Vagina (tissue), 2 donors: Measurements from ENCODE around the gene GATD1. TPM values are rescaled to one million over a fixed set of nuclear protein-coding genes. Genes with fewer than 3 reads are reported as not detected.

Experiments
- DNase-seq, 2 donors: peaks; one replicate each; pipeline ENCODE4 v3.0.0-alpha.2; 2017; ENCODE audit errors: extremely low spot score in 2 of 2
- H3K27ac ChIP-seq: fragments of 200-600 bp; sonication (generic); one replicate; pipeline ENCODE4 v1.5.1; 2019
- H3K27me3 ChIP-seq: fragments of 200-600 bp; sonication (generic); one replicate; pipeline ENCODE4 v1.5.1; 2019
- H3K36me3 ChIP-seq, 2 donors: fragments of 200-600 bp; sonication (generic); one replicate each; pipeline ENCODE4 v1.5.1; 2017 to 2019
- H3K4me1 ChIP-seq: fragments of 200-600 bp; sonication (generic); one replicate; pipeline ENCODE4 v1.5.1; 2019
- H3K4me3 ChIP-seq, 2 donors: fragments of 200-600 bp; sonication (generic); 1 replicate in 1 of 2; 2 replicates in 1 of 2; pipeline ENCODE4 v1.5.1; 2016 to 2019
- H3K9me3 ChIP-seq: fragments of 200-600 bp; sonication (generic); one replicate; pipeline ENCODE4 v1.5.1; 2019
- POLR2A ChIP-seq, 2 donors: fragments of 450-650 bp; IDR thresholded peaks; one replicate each; pipeline ENCODE4 v1.6.1; 2017; ENCODE audit warnings: antibody characterized with exemption in 2 of 2, mild to moderate bottlenecking in 2 of 2, moderate library complexity in 2 of 2
- POLR2AphosphoS5 ChIP-seq, 2 donors: sonication (generic); formaldehyde crosslinking; IDR thresholded peaks; one replicate each; pipeline ENCODE4 v1.9.0; 2017; ENCODE audit warnings: antibody characterized with exemption in 2 of 2, mild to moderate bottlenecking in 2 of 2, low read depth in 1 of 2; ENCODE audit not compliant: insufficient read depth in 1 of 2
- intact Hi-C: fragments of 100-400 bp; cut with DNase I; formaldehyde crosslinking; loops from one replicate; pipeline ENCODE4 v1.15.1; 2023
- total RNA-seq: library from RNA; depleted of rRNA; stranded (reverse); fragments of >200 nt; gene quantifications from one replicate; pipeline ENCODE4 v1.2.3, GENCODE V29; 2016
- TF ChIP-seq, protein P1 (sequence below), 3 experiments: fragments of 450-650 bp in 2 of 3; fragments of 200-600 bp in 1 of 3; sonication (generic) in 1 of 3; IDR thresholded peaks; one replicate each; pipeline ENCODE4 v1.5.1; 2017 to 2019; ENCODE audit warnings: antibody characterized with exemption in 3 of 3, mild to moderate bottlenecking in 2 of 3, moderate library complexity in 2 of 3

Gene GATD1
- total RNA-seq, 1 donor from 2014 or later, result 33.4 TPM

DNA sequence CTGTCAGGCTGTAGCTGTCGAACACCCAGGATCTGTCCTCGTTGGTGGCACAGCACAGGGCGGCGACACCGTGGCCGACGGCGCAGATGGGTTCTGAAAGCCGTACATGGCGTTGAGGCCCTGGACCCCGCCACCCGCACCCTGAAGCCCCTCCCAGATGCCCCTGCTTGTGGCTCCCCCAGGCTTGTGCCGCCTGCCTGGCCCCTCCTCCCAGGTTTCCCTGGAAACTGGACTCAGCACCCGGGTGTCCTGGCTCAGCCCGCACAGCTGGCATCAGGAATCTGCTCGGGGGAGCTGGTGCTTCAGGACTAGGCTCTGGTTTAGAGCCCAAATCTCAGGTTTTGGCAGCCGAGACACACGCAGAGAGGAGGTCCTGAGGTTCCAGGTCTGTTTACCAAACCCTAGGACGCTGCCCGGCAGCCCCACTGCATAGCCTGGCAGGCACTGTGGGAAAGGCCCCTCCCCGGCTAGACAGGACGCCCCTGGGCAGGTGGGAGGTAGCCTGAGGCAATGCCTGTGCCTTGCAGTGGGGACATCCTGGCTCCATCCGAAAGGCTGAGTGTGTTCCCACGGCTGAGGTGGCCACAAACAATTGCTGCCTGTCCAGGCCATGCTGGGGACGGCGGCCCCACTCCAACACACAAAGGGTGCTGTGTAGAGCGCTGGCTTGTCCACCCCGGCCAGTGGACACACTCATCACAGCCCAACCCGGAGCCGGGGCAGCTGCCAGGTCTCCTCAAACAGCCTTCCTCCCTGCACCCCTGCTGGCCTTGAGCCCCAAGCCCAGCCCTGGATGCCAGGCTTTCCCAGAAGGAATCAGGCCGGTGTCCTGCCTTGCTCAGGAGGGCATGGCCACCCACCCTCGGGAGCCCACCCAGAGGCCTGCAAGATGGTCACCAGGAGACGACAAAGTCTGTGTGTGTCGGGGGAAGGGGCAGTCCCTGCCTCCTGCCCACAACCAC lies 4.6 kb downstream of the GATD1 start:
- H3K4me1 ChIP-seq, result peaks cover 23% of the 10 kb centered on the region
- intact Hi-C loops, result no loop called here
- TF ChIP-seq, protein P1, sequence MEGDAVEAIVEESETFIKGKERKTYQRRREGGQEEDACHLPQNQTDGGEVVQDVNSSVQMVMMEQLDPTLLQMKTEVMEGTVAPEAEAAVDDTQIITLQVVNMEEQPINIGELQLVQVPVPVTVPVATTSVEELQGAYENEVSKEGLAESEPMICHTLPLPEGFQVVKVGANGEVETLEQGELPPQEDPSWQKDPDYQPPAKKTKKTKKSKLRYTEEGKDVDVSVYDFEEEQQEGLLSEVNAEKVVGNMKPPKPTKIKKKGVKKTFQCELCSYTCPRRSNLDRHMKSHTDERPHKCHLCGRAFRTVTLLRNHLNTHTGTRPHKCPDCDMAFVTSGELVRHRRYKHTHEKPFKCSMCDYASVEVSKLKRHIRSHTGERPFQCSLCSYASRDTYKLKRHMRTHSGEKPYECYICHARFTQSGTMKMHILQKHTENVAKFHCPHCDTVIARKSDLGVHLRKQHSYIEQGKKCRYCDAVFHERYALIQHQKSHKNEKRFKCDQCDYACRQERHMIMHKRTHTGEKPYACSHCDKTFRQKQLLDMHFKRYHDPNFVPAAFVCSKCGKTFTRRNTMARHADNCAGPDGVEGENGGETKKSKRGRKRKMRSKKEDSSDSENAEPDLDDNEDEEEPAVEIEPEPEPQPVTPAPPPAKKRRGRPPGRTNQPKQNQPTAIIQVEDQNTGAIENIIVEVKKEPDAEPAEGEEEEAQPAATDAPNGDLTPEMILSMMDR (IDR thresholded peaks at IDR 0.05), result no peak
- TF ChIP-seq POLR2AphosphoS5 (IDR thresholded peaks at IDR 0.05; ENCODE audit: insufficient read depth in 1 of 2, low read depth in 1 of 2) (no peak), POLR2A (IDR thresholded peaks at IDR 0.05) (no peak)
- H3K36me3 ChIP-seq, result peaks cover 0 to 20% of the 10 kb centered on the region in 2 donors
- no peaks in the 10 kb centered on the region for H3K27me3 ChIP-seq
- no peak overlapping the region for H3K4me3 ChIP-seq
- H3K9me3 ChIP-seq, result no peaks in the 10 kb centered on the region
- no peak for DNase-seq
- no peak overlapping the region for H3K27ac ChIP-seq

DNA sequence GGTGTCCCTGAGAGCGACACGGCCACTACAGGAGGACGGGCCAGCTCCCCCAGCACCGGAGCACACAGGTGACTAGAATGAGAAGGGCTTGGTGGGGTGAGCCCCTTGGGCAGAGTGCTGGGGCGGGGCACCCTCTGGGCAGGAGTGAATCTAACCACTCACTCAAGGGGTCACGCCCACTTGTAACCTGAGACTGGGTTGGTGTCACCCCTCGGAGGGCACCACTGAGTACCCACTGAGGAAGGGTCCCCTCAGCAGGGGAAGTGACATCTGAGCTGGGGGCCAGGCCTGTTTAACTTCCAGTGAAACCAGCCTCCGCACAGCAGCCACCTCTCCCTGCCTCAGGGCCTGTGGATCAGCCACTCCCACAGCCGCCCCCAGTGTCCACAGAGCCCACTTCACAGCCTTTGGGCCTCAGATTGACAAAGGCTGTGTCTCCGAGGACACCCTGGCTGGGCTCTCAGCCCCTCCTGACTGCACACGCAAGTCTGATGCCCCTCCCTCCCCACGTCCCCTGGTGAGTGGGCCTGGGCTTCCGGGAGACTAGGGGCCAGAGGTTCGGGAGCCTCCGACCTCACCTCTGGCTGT lies 5.6 kb downstream of the GATD1 start:
- no peak for TF ChIP-seq POLR2A (IDR thresholded peaks at IDR 0.05)
- TF ChIP-seq, protein P1 (IDR thresholded peaks at IDR 0.05), result no peak
- TF ChIP-seq POLR2AphosphoS5 (IDR thresholded peaks at IDR 0.05; ENCODE audit: insufficient read depth in 1 of 2, low read depth in 1 of 2), result no peak
- Histone ChIP-seq H3K9me3 (no peaks in the 10 kb centered on the region), H3K27ac (no peak overlapping the region), H3K27me3 (no peaks in the 10 kb centered on the region), H3K4me1 (peaks cover 20% of the 10 kb centered on the region), H3K36me3 (peaks cover 0 to 21% of the 10 kb centered on the region in 2 donors), H3K4me3 (no peak overlapping the region)
- intact Hi-C loops, result no loop called here
- no peak for DNase-seq

DNA sequence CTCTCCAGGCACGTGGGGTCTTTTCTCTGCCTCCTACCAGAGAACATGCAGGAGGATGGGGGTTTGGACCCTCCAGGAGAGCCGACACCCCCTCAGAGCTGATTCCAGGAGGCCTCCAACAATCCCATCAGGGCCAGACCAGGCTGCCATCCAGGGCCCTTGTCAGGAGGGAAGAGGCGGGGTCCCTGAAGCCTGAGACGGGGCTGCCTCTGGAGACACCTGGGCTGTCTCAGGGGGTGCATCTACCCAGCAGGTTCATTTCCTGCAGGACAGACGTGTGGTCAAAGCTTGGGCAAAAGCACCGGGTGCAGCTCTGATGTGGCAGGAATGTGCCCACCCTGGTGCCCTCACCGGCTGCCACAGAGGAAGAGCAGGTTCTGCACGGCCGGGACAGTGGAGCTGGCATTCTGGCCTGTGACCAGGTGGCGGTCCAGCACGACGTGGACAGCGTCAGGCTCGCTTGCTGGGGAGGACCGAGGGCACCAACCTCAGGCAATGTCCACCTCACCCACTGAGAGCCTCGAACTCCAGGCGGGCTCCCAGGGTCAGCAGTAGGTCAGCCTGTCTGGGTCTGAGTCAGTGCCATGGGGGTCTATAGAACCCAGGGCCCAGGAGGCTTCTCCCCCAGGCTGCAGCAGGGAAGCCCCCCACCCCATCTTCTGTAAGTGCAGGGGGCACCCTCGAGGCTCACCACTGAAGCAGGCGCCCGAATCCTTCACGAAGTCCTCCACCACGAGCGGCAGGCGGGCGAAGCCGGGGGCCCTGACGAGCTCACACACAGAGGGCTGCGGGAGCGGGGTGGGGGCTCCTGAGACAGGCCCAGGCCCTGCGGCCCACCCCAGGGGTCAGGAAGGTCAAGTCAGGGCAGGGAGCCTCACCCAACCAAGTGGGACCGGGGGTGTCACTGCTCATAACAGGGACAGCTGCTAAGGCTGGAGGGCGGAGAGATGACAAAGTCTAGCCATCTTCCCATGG lies 6.4 kb downstream of the GATD1 start:
- Histone ChIP-seq H3K4me3 (no peak overlapping the region), H3K4me1 (peaks cover 12% of the 10 kb centered on the region), H3K9me3 (no peaks in the 10 kb centered on the region), H3K27me3 (no peaks in the 10 kb centered on the region), H3K27ac (no peak overlapping the region), H3K36me3 (peaks cover 0 to 29% of the 10 kb centered on the region in 2 donors)
- TF ChIP-seq POLR2AphosphoS5 (IDR thresholded peaks at IDR 0.05; ENCODE audit: insufficient read depth in 1 of 2, low read depth in 1 of 2), result no peak
- TF ChIP-seq POLR2A (IDR thresholded peaks at IDR 0.05), result no peak
- TF ChIP-seq, protein P1 (IDR thresholded peaks at IDR 0.05), result no peak
- intact Hi-C loops, result no loop called here
- DNase-seq, result no peak

DNA sequence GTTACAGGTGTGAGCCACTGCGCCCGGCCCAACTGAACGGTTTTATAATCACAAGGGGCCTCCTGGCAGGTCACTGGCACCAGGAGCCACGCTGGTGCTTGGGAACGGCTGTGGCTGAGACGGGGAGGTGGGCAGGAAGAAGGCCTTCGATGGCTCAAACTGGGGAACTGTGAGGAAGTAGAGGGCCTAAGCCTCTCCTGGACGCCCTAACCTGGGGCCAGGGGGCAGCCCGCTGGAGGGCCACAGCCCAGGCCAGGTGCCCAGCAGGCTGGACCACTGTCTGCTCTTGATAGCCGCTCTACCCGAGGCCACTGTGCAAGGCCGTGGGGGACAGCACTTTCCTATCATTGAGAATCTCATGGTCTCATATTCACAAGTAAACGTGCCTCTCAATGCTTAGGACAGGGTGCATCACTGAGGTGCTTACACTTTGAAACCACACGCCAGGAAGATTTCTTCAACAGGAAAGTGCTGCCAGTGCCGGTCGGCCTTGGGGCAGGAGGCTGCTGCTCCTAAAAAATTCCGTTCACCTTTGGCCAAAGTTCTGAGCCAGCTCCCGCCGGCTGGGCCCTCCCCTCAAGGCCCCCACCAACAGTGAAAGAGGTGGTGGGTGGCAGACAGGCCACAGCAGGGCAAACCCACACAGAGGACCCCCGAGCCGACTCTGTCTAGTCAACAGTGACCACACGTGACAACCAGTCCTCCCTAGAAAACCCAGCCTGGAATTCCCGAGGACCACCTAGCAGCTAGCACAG lies 7.2 kb downstream of the GATD1 start:
- TF ChIP-seq, protein P1 (IDR thresholded peaks at IDR 0.05), result no peak
- TF ChIP-seq POLR2A (IDR thresholded peaks at IDR 0.05) (no peak), POLR2AphosphoS5 (IDR thresholded peaks at IDR 0.05; ENCODE audit: insufficient read depth in 1 of 2, low read depth in 1 of 2) (no peak)
- peaks cover 0 to 31% of the 10 kb centered on the region in 2 donors for H3K36me3 ChIP-seq
- no peak for DNase-seq
- H3K4me1 ChIP-seq, result peaks cover 4% of the 10 kb centered on the region
- intact Hi-C loops, result no loop called here
- no peaks in the 10 kb centered on the region for H3K9me3 ChIP-seq
- H3K27me3 ChIP-seq, result no peaks in the 10 kb centered on the region
- H3K27ac ChIP-seq, result no peak overlapping the region
- H3K4me3 ChIP-seq, result no peak overlapping the region
